Vagina (tissue), 2 donors: ENCODE results near the gene ITIH3. TPM values are rescaled to one million over a fixed set of nuclear protein-coding genes. Genes with fewer than 3 reads are reported as not detected.

Source experiments
- DNase-seq, 2 donors: peaks; one replicate each; pipeline ENCODE4 v3.0.0-alpha.2; 2017; ENCODE audit errors: extremely low spot score in 2 of 2
- H3K27ac ChIP-seq: fragments of 200-600 bp; sonication (generic); one replicate; pipeline ENCODE4 v1.5.1; 2019
- H3K27me3 ChIP-seq: fragments of 200-600 bp; sonication (generic); one replicate; pipeline ENCODE4 v1.5.1; 2019
- H3K36me3 ChIP-seq, 2 donors: fragments of 200-600 bp; sonication (generic); one replicate each; pipeline ENCODE4 v1.5.1; 2017 to 2019
- H3K4me1 ChIP-seq: fragments of 200-600 bp; sonication (generic); one replicate; pipeline ENCODE4 v1.5.1; 2019
- H3K4me3 ChIP-seq, 2 donors: fragments of 200-600 bp; sonication (generic); 1 replicate in 1 of 2; 2 replicates in 1 of 2; pipeline ENCODE4 v1.5.1; 2016 to 2019
- H3K9me3 ChIP-seq: fragments of 200-600 bp; sonication (generic); one replicate; pipeline ENCODE4 v1.5.1; 2019
- POLR2A ChIP-seq, 2 donors: fragments of 450-650 bp; IDR thresholded peaks; one replicate each; pipeline ENCODE4 v1.6.1; 2017; ENCODE audit warnings: antibody characterized with exemption in 2 of 2, mild to moderate bottlenecking in 2 of 2, moderate library complexity in 2 of 2
- POLR2AphosphoS5 ChIP-seq, 2 donors: sonication (generic); formaldehyde crosslinking; IDR thresholded peaks; one replicate each; pipeline ENCODE4 v1.9.0; 2017; ENCODE audit warnings: antibody characterized with exemption in 2 of 2, mild to moderate bottlenecking in 2 of 2, low read depth in 1 of 2; ENCODE audit not compliant: insufficient read depth in 1 of 2
- intact Hi-C: fragments of 100-400 bp; cut with DNase I; formaldehyde crosslinking; loops from one replicate; pipeline ENCODE4 v1.15.1; 2023
- total RNA-seq: library from RNA; depleted of rRNA; stranded (reverse); fragments of >200 nt; gene quantifications from one replicate; pipeline ENCODE4 v1.2.3, GENCODE V29; 2016
- TF ChIP-seq, protein P1 (sequence below), 3 experiments: fragments of 450-650 bp in 2 of 3; fragments of 200-600 bp in 1 of 3; sonication (generic) in 1 of 3; IDR thresholded peaks; one replicate each; pipeline ENCODE4 v1.5.1; 2017 to 2019; ENCODE audit warnings: antibody characterized with exemption in 3 of 3, mild to moderate bottlenecking in 2 of 3, moderate library complexity in 2 of 3

The ITIH3 gene
- total RNA-seq, 1 donor from 2014 or later, result 7.6 TPM

DNA sequence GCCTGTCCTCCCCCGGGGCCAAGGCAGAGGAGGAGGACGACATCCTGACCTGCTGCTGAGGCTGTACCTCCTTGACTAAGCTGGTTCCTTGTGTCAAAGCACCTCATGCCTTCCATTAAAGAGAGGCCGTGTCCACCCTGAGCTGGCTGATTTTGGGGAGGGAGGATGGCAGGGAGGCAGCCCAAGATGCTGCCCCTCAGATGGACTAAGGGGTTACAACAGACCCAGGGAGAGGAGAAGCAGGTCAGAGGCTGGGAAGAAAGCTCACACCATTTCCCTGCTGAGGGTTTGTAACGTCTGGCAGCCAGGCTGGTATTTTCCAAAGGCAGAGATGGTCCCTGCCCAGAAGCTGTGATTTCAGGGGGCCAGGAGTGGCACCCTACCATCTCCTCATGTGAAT lies 2.7 kb upstream of the ITIH3 start:
- Histone ChIP-seq H3K36me3 (no peaks in the 10 kb centered on the region), H3K27ac (no peak overlapping the region), H3K27me3 (no peaks in the 10 kb centered on the region), H3K4me3 (no peak overlapping the region), H3K9me3 (no peaks in the 10 kb centered on the region), H3K4me1 (peaks cover 13% of the 10 kb centered on the region)
- TF ChIP-seq, protein P1, sequence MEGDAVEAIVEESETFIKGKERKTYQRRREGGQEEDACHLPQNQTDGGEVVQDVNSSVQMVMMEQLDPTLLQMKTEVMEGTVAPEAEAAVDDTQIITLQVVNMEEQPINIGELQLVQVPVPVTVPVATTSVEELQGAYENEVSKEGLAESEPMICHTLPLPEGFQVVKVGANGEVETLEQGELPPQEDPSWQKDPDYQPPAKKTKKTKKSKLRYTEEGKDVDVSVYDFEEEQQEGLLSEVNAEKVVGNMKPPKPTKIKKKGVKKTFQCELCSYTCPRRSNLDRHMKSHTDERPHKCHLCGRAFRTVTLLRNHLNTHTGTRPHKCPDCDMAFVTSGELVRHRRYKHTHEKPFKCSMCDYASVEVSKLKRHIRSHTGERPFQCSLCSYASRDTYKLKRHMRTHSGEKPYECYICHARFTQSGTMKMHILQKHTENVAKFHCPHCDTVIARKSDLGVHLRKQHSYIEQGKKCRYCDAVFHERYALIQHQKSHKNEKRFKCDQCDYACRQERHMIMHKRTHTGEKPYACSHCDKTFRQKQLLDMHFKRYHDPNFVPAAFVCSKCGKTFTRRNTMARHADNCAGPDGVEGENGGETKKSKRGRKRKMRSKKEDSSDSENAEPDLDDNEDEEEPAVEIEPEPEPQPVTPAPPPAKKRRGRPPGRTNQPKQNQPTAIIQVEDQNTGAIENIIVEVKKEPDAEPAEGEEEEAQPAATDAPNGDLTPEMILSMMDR (IDR thresholded peaks at IDR 0.05), result no peak
- no peak for TF ChIP-seq POLR2A (IDR thresholded peaks at IDR 0.05)
- no peak for TF ChIP-seq POLR2AphosphoS5 (IDR thresholded peaks at IDR 0.05; ENCODE audit: insufficient read depth in 1 of 2, low read depth in 1 of 2)
- intact Hi-C loops, result no loop called here
- no peak for DNase-seq

DNA sequence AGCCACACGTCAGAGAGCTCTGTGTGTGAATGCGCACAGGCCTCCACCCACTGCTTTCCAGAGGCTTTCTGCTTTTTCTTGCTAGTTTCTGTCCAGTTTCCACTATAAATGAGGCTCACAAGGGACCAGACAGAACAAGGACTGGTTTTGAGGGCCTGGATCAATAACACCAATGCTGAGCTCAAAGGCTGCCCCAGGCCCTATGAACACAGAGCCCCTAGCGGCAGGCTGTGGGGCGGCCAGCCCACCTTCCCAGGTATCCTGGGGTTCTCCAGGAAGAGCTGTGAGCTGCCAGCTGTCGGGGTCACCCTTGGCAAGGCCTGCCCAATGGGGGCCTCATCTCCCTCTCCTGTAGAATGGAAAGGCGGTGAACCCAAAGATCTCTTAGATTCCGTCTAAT lies 2.2 kb upstream of the ITIH3 start:
- no peaks in the 10 kb centered on the region for H3K36me3 ChIP-seq
- TF ChIP-seq, protein P1 (IDR thresholded peaks at IDR 0.05), result no peak
- TF ChIP-seq POLR2A (IDR thresholded peaks at IDR 0.05) (no peak), POLR2AphosphoS5 (IDR thresholded peaks at IDR 0.05; ENCODE audit: insufficient read depth in 1 of 2, low read depth in 1 of 2) (no peak)
- peaks cover 10% of the 10 kb centered on the region for H3K4me1 ChIP-seq
- no peak for DNase-seq
- intact Hi-C loops, result no loop called here
- no peak overlapping the region for H3K27ac ChIP-seq
- no peaks in the 10 kb centered on the region for H3K27me3 ChIP-seq
- no peak overlapping the region for H3K4me3 ChIP-seq
- H3K9me3 ChIP-seq, result no peaks in the 10 kb centered on the region

DNA sequence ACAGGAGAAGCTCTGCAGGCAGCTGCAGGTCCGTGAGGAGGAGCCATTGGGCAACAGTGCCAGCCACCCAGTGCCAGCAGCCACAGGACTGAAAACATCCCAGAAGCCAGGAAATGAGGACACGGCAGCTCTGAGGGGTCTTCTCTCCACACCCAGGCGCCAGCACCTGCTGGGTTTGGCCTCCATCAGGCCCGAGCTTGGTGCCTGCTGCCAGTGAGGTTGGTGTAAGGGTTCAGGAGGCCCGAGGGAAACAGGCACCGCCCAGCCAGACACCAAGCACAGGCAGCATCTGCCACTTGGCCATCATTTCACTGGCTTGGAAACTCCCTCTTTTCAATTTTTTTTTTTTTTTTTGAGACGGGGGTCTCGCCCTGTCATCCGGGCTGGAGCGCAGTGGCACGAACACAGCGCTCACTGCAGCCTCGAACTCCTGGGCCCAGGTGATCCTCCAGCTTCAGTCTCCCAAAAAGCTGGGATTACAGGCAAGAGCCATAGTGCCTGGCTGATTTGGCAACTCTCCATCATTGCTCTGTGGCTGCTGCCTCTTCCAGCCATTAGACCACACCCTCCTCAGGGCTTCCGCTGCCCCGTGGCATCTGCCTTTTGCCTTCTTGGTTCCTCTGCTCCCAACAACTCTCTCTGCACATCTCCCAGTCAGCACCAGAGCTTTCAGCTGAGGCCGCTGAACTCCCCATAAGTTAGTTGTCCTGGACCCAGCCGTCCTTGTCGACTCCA lies 1.5 kb upstream of the ITIH3 start:
- intact Hi-C loops, result no loop called here
- no peaks in the 10 kb centered on the region for H3K36me3 ChIP-seq
- peaks cover 3% of the 10 kb centered on the region for H3K4me1 ChIP-seq
- H3K27ac ChIP-seq, result no peak overlapping the region
- H3K27me3 ChIP-seq, result no peaks in the 10 kb centered on the region
- no peak overlapping the region for H3K4me3 ChIP-seq
- TF ChIP-seq POLR2A (IDR thresholded peaks at IDR 0.05), result no peak
- TF ChIP-seq, protein P1 (IDR thresholded peaks at IDR 0.05), result no peak
- no peaks in the 10 kb centered on the region for H3K9me3 ChIP-seq
- no peak for DNase-seq

DNA sequence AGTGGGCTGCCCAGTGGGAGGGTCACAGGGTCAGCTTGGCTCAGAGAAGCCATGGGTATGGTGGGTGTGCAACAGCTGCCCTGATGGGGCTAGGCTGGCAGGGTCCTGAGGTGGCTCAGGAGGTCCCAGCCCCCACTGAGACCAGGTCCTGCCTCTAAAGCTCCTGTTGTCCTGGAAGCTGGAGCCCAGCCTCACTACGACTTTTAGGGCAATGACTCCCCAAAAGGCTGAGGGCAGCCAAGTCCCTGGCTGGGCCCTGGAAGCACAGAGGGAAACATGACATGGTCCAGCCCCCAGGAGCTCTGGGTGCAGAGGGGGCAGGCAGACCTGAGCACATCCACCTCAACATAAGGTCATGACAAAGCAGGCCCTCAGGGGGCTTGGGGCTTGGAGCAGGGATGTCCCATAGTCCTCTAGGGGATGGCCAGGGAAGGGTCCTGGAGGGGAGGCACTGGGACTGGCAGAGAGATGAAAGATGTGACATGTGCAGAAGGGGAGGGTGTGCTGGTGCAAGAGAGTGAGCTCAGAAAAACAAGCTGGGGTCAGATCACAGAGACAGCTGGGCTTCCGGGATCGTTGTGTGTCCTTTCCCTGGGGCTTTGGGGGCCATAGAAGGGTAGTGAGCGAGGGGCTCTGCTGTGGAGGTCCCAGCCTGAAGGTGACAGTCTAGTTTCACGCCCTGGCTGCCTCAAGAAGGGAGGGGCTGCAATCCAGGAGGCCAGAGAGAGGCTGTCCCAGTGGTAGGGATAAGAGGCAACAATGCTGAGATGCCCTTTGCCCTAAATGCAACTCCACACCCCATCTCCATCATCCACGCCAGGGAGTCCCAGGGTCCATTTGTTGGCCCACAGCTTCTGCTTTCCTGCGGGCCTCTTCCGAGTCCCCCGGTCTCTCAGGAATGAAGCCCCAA lies 639 bp upstream of the ITIH3 start:
- intact Hi-C loops, result no loop called here
- Histone ChIP-seq H3K4me1 (no peaks in the 10 kb centered on the region), H3K27ac (no peak overlapping the region), H3K27me3 (no peaks in the 10 kb centered on the region), H3K9me3 (no peaks in the 10 kb centered on the region), H3K36me3 (no peaks in the 10 kb centered on the region), H3K4me3 (no peak overlapping the region)
- DNase-seq, result no peak
- TF ChIP-seq POLR2AphosphoS5 (IDR thresholded peaks at IDR 0.05; ENCODE audit: insufficient read depth in 1 of 2, low read depth in 1 of 2) (no peak), POLR2A (IDR thresholded peaks at IDR 0.05) (no peak)
- TF ChIP-seq, protein P1 (IDR thresholded peaks at IDR 0.05), result no peak
